Coronary artery (tissue), 2 donors: ENCODE measurements around the gene ADIPOR2.

Experiments used
- DNase-seq: peaks from one replicate; pipeline ENCODE4 v3.0.0-alpha.2; 2017; ENCODE audit warnings: low spot score
- H3K27ac ChIP-seq, 2 donors: fragments of 200-600 bp; sonication (generic); one replicate each; pipeline ENCODE4 v1.5.1; 2016 to 2019
- H3K4me3 ChIP-seq: fragments of 200-600 bp; sonication (generic); 2 replicates; pipeline ENCODE4 v1.5.1; 2016; ENCODE audit warnings: mild to moderate bottlenecking, moderate library complexity
- CTCF ChIP-seq: fragments of 200-600 bp; sonication (generic); IDR thresholded peaks from one replicate; pipeline ENCODE4 v1.5.1; 2019; ENCODE audit warnings: antibody characterized with exemption

The ADIPOR2 gene

GRCh38 chr12:1769809-1770494 lies 79.1 kb downstream of the ADIPOR2 start:
- no peak overlapping the region for H3K27ac ChIP-seq
- TF ChIP-seq CTCF, result no peak
- DNase-seq, result no peak

DNA sequence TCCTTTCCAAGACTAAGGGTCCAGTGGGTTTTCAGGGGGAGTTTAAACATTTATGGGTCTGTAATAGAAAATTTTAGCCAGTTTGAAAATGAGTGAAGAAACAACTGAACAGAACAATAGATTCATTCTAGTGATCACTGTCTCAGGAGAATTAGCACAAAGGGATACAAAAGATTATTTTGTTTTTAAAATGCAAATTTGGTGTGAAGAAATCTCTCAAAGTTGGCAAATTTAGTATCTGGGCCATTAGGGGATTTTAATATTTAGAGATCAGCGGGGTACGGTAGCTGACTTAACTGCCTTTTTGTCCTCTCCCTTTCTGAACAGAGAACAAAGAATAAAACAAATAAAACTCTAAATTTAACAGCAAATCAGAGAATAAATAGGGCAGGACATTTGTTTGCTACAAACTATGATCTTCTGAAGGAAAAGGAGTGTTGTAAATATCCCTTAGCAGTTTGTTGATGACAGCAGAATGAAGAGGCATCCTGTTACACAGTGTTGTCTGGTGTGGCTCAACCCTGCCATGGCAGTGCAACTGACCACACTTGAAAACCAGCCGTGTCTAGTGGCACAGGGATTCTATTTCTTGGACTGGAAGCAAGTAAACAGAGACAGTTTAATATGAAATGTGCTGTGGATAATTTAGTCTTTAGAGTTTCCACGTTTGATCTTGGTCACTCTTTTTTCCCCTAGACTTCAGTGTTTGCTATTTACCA lies 83.2 kb downstream of the ADIPOR2 start:
- Histone ChIP-seq H3K4me3 (no peak overlapping the region), H3K27ac (no peak overlapping the region)
- no peak for DNase-seq
- TF ChIP-seq CTCF, result no peak

More at GRCh38 chr12:1769809-1770494, 79.1 kb downstream of the ADIPOR2 start:
- H3K4me3 ChIP-seq, result no peak overlapping the region

DNA sequence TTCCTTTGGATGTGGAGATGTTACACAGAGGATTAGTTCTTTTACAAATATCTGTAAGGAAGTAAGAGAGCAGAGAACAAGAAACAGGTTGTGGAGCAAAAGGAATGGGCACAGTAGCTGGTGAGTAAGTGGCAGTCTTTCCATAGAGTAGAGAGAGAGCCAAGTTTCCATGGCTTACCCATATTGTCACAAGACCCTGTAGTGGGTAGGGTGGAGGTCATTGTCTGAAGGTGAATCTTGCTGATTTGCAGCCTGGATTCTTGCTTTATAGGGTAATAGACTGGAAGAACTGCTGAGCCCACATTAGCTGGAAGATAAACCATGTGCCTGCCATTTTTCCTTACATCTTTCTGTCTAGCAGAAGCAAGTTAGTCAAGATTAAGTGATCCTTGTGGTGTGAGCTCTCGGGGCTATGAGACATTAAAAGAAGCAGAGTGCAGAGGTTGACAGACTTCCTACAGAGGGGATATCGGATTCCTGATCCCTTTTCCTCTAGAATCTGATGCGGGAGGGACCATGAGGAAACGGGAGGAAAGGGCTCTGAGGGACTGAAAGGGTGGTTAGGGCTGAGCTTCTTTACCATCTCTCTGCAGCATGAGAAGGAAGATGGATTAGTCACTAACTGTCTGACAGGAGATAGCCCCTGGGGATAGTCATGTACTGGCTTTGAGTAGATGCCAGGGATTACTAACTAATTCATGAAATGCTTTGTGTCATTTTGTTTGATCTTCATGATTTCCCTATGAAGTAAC lies 85.5 kb downstream of the ADIPOR2 start:
- H3K27ac ChIP-seq, result no peak overlapping the region
- no peak for TF ChIP-seq CTCF
- no peak for DNase-seq
- no peak overlapping the region for H3K4me3 ChIP-seq

DNA sequence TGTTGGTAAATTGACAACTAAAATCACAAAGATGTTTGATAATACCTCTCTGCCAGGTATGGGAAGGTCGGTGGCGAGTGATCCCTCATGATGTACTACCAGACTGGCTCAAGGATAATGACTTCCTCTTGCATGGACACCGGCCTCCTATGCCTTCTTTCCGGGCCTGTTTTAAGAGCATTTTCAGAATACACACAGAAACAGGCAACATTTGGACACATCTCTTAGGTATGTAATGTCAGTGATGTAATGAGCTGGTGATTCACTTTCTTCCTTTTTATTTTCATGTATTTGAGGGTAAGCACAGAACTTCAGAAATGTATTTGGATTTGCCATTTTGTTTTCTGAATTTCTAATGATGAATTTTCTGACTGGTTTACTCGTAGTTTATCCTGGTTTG lies 86.9 kb downstream of the ADIPOR2 start:
- no peak overlapping the region for H3K4me3 ChIP-seq
- no peak for TF ChIP-seq CTCF
- no peak for DNase-seq
- H3K27ac ChIP-seq, result no peak overlapping the region

GRCh38 chr12:1778911-1779310 lies 88.0 kb downstream of the ADIPOR2 start:
- DNase-seq, result no peak
- no peak for TF ChIP-seq CTCF
- Histone ChIP-seq H3K27ac (no peak overlapping the region), H3K4me3 (no peak overlapping the region)

DNA sequence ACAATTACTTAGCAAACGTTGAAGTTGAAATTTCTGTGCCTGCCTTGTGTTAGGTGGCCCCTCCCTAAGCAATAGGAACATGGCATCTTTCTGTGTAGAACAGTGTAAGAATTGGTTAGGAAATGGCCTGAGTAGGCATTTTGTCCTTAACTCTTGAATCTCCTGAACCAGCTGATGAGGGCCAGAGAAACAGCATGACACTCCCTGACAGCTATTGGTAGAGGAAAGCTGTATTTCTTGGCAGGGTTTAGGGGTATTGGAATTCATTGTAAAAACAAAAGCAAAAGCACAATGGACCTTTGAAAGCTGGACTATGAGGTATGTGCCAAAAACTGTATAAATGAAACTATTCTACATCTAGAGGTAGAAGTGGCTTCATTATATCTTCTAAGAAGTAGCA lies 88.9 kb downstream of the ADIPOR2 start:
- no peak overlapping the region for H3K27ac ChIP-seq
- no peak for TF ChIP-seq CTCF
- DNase-seq, result no peak
- H3K4me3 ChIP-seq, result no peak overlapping the region
